Frontal cortex (tissue), 4 donors: ENCODE results near the gene NR0B1. TPM values are rescaled to one million over a fixed set of nuclear protein-coding genes. Genes with fewer than 3 reads are reported as not detected.

Experiments used
- DNase-seq, 2 donors: peaks; one replicate each; pipeline ENCODE4 v3.0.0; 2012; ENCODE audit warnings: low spot score in 2 of 2
- FAIRE-seq: peaks from 2 replicates; lab custom pipeline; 2012; peaks lifted over from hg19 to GRCh38; lab: Jason Lieb, UNC
- total RNA-seq: library from RNA; depleted of rRNA; stranded (reverse); fragments of >200 nt; gene quantifications from one replicate; pipeline ENCODE4 v1.2.3, GENCODE V29; 2014
- donor health status: control.
- donor health status: control.
- donor health status: control.

Gene NR0B1
- total RNA-seq = 0.41 TPM

- DNase-seq (no peak), FAIRE-seq (no peak)
These were observed at the start of gene NR0B1 for GRCh38 chrX:30309139-30309571. TSS of gene NR0B1 (minus strand) at chrX:30309390. CDS start at chrX:30309363, 27 bp downstream.

GRCh38 chrX:30349946-30350345, 40.8 kb upstream of the NR0B1 start:
- no peak for FAIRE-seq
- DNase-seq = no peak

- no peak for DNase-seq
- FAIRE-seq = no peak
These were observed 34.0 kb upstream of the NR0B1 start for GRCh38 chrX:30343206-30343605.

- no peak for FAIRE-seq
- DNase-seq = no peak
These were observed 31.6 kb upstream of the NR0B1 start for GRCh38 chrX:30340753-30341152.

DNA sequence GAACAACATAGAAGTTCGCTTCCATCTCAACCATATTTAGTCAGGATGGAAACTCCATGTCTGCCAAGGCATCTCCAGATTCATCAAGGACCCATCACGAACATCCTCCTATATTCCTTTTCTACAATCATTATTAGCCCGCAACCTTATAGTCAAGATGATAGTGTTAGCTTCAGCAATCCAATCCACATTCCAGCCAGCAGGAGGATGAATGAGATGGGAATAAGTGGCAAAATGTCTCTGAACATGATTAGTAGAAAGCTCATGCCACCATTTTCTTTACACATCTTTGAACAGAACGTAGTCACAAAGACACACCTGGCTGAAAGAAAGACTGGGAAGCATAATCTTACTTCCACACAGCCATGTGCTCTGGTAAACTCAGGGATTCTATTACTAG, 18.6 kb upstream of the NR0B1 start:
- DNase-seq = no peak

GRCh38 chrX:30317308-30317707, 8.1 kb upstream of the NR0B1 start:
- no peak for DNase-seq
- no peak for FAIRE-seq

More for the DNA sequence above, 18.6 kb upstream of the NR0B1 start:
- FAIRE-seq = no peak

DNA sequence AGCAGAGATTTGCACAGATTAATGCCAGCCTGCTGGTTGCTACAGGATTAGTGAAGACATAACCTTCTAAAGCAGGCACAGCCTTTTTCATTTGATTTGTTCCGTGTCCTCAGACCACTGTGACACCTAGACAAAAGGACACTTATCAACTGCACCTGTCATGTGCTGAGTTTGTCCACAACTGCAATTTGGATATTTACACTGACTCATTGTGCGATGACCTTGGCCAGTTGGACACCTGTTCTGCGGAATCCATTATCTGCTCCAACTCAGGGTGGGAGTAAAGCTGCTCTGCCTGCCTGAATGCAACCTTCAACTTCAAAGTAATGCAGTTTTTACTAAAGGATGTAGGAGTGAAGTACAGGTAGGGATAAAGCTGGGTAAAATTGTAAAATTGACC, 4.1 kb upstream of the NR0B1 start:
- no peak for FAIRE-seq
- no peak for DNase-seq

DNA sequence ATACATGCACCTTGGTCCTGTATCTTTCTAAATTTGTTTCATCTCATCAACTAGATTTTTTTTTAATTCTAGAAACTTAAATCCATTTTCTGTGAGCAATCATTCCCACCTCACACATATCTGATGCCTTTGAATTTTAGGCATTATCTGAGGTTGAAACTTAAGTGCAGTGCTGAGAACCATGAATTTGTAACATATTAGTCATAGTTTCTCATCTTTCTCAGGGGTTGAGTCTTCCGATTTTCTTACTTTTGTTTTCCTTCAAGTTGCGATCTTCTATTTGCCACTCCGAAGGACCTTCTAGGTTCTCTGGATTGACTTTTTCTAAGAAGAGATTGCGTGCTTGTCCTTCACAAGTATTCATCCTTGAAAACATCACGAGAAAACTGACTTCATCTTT, 3.7 kb upstream of the NR0B1 start:
- no peak for DNase-seq
- FAIRE-seq = no peak

- no peak for DNase-seq
- no peak for FAIRE-seq
These were observed 1.4 kb upstream of the NR0B1 start for GRCh38 chrX:30310429-30311206.

DNA sequence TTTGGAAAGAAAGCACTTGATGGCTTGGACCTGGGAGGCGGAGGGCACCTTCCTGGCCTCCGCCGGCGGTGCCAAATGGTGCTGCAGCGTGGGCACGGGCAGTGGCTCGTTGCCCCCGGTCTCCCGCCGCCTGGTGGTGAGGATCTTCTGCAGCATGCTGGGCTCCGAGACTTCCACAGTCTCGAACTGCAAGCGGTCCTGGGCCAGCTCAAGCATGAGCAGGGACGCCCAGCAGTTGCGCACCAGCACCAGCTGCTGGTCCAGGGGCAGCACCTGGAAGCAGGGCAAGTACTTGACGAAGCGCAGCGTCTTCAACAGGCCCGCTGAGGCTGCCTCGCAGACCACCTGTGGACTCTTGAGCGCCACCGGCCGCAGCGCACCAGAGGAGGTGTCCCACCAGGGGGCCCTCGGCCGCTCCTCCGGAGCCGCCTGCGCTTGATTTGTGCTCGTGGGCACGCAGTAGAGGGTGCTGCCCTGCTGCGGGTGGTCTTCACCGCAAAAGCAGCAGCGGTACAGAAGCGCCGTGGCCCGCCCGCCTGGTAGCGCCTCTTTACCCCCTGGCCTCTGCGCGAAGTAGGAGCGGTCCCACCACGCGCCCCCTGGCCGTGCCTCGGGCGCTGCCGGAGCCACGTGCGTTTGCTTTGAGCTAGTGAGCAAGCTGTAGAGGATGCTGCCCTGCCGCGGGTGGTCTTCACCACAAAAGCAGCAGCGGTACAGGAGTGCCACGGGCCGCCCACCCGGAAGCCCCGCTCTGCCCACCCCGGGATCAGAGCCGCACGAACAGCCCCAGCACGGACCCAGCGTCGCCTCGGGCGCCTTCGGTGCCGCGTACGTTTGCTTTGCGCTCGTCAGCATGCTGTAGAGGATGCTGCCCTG, 689 bp downstream of the NR0B1 start:
- no peak for FAIRE-seq
- no peak for DNase-seq

DNA sequence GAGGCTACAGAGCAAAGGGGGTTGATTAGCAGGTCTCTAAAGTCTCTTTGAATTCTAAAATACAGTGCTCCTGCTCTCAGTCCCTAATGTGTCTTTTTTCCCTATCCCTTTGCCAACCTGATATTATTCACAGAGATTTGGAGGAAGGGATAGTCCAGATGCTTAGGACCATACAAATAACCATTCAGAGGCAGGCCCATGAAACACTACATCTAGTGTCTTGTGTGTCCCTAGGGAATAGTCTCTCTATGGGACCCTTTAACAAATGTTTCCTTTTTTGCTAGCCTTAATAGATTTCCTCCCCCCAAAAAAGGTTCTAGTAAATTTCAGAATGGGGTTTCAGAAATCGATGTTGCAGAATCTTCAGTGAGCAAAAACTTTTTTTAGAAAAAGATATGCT, 1.7 kb downstream of the NR0B1 start:
- FAIRE-seq (no peak), DNase-seq (no peak)

GRCh38 chrX:30304866-30305265, 4.3 kb downstream of the NR0B1 start:
- DNase-seq (no peak), FAIRE-seq (no peak)

DNA sequence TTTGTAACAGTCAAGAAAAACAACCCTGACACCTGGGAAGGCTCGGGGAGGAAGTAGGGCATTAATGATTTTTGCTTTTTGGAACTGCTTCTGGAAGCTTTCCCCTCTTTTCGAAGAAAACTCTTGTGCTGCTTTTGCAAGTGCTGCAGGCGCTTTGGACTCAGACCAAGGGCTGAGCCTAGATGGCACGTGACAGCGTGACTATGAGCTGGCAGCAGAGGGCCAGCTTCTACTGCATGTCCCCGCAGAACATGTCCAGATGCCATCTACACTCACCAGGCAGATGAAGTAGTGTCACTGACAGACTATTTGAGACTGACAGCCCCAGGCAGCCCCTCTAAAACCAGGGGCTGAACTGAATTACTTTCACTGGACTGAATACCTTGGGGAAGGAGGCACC, 6.2 kb downstream of the NR0B1 start:
- DNase-seq (no peak), FAIRE-seq (no peak)

- FAIRE-seq = no peak
- DNase-seq = no peak
These were observed 7.2 kb downstream of the NR0B1 start for GRCh38 chrX:30301963-30302362.

- no peak for DNase-seq
These were observed 8.0 kb downstream of the NR0B1 start for GRCh38 chrX:30301208-30301607.

GRCh38 chrX:30296408-30297254, 12.6 kb downstream of the NR0B1 start:
- no peak for FAIRE-seq
- DNase-seq = no peak

More at GRCh38 chrX:30301208-30301607, 8.0 kb downstream of the NR0B1 start:
- FAIRE-seq = no peak

- no peak for DNase-seq
- FAIRE-seq = no peak
These were observed 25.6 kb downstream of the NR0B1 start for GRCh38 chrX:30283456-30284200.

GRCh38 chrX:30282527-30282926, 26.7 kb downstream of the NR0B1 start:
- FAIRE-seq (no peak), DNase-seq (no peak)

GRCh38 chrX:30280428-30280827, 28.8 kb downstream of the NR0B1 start:
- FAIRE-seq = no peak
- no peak for DNase-seq
